ENCODE measurements around the gene PF4V1.

The PF4V1 gene

DNA sequence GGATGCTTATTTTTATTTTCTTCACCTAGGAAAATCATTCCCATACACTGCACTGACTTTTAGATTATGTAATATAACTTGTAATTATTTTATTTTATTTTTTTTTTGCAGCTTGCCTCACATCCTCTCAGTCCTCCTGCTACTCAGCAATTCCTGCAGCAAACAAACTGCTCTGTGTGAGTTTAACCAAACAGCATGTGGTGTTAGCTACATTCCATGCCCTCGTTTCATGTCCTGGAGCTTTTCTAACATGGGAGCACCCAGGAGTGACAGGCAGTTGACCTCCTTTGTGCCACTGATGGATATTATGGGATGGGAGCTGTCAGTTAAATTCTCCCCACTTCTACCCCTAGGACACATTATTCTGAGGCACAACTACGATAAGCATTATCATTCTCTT is 40.9 kb downstream of the PF4V1 start:
- no peak overlapping the region for H3K23ac ChIP-seq (ENCODE audit: low read depth, low read length, poor library complexity)
- H3K27me3 ChIP-seq (ENCODE audit: control insufficient read depth in 3 of 3, insufficient read depth in 3 of 3, low read depth in 1 of 3, low read length in 3 of 3) = no peaks in the 10 kb centered on the region
- H3K14ac ChIP-seq (ENCODE audit: low read length) = no peak overlapping the region
- no peak overlapping the region for H2AK5ac ChIP-seq (ENCODE audit: low read depth, low read length)
- no peaks in the 10 kb centered on the region for H3K36me3 ChIP-seq (replicated peaks in 1 of 2; ENCODE audit: control insufficient read depth in 2 of 2, insufficient read depth in 2 of 2, low read length in 2 of 2)
- H2BK5ac ChIP-seq (ENCODE audit: low read length) = no peak overlapping the region
- no peak overlapping the region for H3K9ac ChIP-seq (ENCODE audit: low read depth, low read length, poor library complexity)
- H2AFZ ChIP-seq (ENCODE audit: low read length) = no peak overlapping the region
- H3K4me1 ChIP-seq (ENCODE audit: control insufficient read depth in 2 of 2, insufficient read depth in 1 of 2, low read depth in 1 of 2, low read length in 2 of 2) = peaks cover 0 to 10% of the 10 kb centered on the region in 2 donors
- H3K79me1 ChIP-seq (ENCODE audit: low read depth, low read length) = no peaks in the 10 kb centered on the region
- no peaks in the 10 kb centered on the region for H3K9me3 ChIP-seq (replicated peaks in 1 of 2; ENCODE audit: control insufficient read depth in 2 of 2, insufficient read depth in 1 of 2, low read depth in 1 of 2, low read length in 2 of 2)
- no peak overlapping the region for H3K4me3 ChIP-seq (ENCODE audit: low read length in 2 of 2)
- H4K91ac ChIP-seq (ENCODE audit: low read depth, low read length, poor library complexity) = no peak overlapping the region
- no peak overlapping the region for H3K4ac ChIP-seq (ENCODE audit: low read length)
- H2BK15ac ChIP-seq (ENCODE audit: low read length) = no peak overlapping the region
- no peak overlapping the region for H4K8ac ChIP-seq (ENCODE audit: low read depth, low read length)
- H3K18ac ChIP-seq (ENCODE audit: low read length) = no peak overlapping the region
- no peak overlapping the region for H2BK12ac ChIP-seq (ENCODE audit: low read length)
- DNase-seq (ENCODE audit: low spot score) = no peak
- H3K4me2 ChIP-seq (ENCODE audit: insufficient read depth, low read length, poor library complexity, severe bottlenecking) = no peak overlapping the region
- no peak overlapping the region for H3K27ac ChIP-seq (replicated peaks; ENCODE audit: low read length)
- no CpG with 5 or more reads among the region's 2 CpGs for WGBS, 2 donors (ENCODE audit: extremely low coverage in 2 of 2, insufficient read length in 2 of 2, insufficient replicate concordance in 1 of 2)
- no peak overlapping the region for H2BK120ac ChIP-seq (ENCODE audit: low read depth, low read length)

DNA sequence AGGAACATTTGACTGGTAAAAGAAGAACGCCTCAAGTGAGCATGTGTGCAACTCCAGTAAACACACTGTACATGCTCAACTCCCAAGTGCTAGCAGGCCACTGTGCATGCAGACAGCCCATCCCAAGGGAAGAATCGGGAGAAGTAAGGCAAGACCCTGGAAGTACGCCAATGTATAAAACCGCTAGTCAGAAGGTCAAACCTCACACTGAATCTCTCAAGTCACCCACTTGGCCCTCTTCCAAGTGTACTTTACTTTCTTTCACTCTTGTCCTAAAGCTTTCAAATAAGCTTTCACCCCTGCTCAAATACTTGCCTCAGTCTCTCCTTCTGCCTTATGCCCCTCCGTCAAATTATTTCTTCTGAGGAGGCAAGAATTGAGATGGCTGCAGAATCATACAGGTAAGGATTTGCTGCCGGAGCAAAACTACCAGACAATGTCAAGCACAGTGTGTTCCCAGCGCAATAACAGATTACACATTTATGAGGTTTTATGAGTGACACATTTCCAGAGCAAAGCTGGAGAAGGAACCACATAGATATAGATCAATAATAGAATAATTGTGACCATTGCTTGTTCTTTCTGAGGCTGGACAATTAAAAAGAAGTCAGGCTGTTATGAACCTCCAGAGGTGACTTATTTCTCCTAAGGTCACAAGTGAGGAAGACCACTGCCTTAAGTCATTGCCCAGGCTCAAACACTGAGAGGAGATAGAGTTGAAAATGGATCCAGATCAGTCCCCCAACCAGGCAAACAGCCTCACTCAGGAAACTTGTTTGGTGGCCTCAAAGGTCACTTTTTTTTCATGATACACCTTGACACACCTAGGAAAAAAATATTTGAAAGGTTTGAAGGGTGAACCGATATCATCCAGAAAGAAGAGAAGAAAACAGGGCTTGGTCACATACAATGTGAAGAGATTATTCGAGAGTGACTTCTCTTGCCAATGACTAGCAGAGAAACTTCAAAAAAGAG is 42.4 kb downstream of the PF4V1 start:
- Histone ChIP-seq H3K4ac (ENCODE audit: low read length) (no peak overlapping the region), H4K8ac (ENCODE audit: low read depth, low read length) (no peak overlapping the region), H3K36me3 (replicated peaks in 1 of 2; ENCODE audit: control insufficient read depth in 2 of 2, insufficient read depth in 2 of 2, low read length in 2 of 2) (no peaks in the 10 kb centered on the region), H3K4me1 (ENCODE audit: control insufficient read depth in 2 of 2, insufficient read depth in 1 of 2, low read depth in 1 of 2, low read length in 2 of 2) (peaks cover 0 to 10% of the 10 kb centered on the region in 2 donors), H3K14ac (ENCODE audit: low read length) (no peak overlapping the region), H3K4me3 (ENCODE audit: low read length in 2 of 2) (no peak overlapping the region), H3K9ac (ENCODE audit: low read depth, low read length, poor library complexity) (no peak overlapping the region), H3K23ac (ENCODE audit: low read depth, low read length, poor library complexity) (no peak overlapping the region), H4K91ac (ENCODE audit: low read depth, low read length, poor library complexity) (no peak overlapping the region), H2AK5ac (ENCODE audit: low read depth, low read length) (no peak overlapping the region), H3K27ac (replicated peaks; ENCODE audit: low read length) (no peak overlapping the region), H2BK12ac (ENCODE audit: low read length) (no peak overlapping the region), H2BK5ac (ENCODE audit: low read length) (no peak overlapping the region), H2BK15ac (ENCODE audit: low read length) (no peak overlapping the region), H3K9me3 (replicated peaks in 1 of 2; ENCODE audit: control insufficient read depth in 2 of 2, insufficient read depth in 1 of 2, low read depth in 1 of 2, low read length in 2 of 2) (no peaks in the 10 kb centered on the region), H3K4me2 (ENCODE audit: insufficient read depth, low read length, poor library complexity, severe bottlenecking) (no peak overlapping the region), H3K18ac (ENCODE audit: low read length) (no peak overlapping the region), H2AFZ (ENCODE audit: low read length) (no peak overlapping the region), H3K79me1 (ENCODE audit: low read depth, low read length) (no peaks in the 10 kb centered on the region), H3K27me3 (ENCODE audit: control insufficient read depth in 3 of 3, insufficient read depth in 3 of 3, low read depth in 1 of 3, low read length in 3 of 3) (no peaks in the 10 kb centered on the region), H2BK120ac (ENCODE audit: low read depth, low read length) (no peak overlapping the region)
- WGBS, 2 donors (ENCODE audit: extremely low coverage in 2 of 2, insufficient read length in 2 of 2, insufficient replicate concordance in 1 of 2) = no CpG with 5 or more reads among the region's 9 CpGs
- DNase-seq (ENCODE audit: low spot score) = no peak

DNA sequence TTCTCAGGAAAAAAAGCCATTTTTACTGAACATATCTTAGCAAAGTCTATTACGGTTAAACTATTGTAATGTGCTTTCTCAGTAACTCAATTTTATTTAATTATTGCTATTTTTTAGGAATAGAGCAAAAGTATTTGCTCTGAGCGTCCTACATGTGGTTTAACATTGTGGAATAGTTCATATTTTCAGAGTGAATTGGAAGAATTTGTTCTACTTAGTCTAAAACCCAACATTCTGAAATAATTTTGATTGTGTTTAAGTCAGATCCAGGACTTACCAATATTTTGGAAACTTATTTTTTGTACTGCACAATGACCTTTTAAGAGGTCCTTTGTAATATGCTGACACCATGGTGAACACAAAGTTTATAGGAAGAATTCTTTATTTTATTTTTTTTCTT is 43.3 kb downstream of the PF4V1 start:
- no peak for DNase-seq (ENCODE audit: low spot score)
- no peak overlapping the region for H3K4ac ChIP-seq (ENCODE audit: low read length)
- no peaks in the 10 kb centered on the region for H3K79me1 ChIP-seq (ENCODE audit: low read depth, low read length)
- H3K9ac ChIP-seq (ENCODE audit: low read depth, low read length, poor library complexity) = no peak overlapping the region
- H2AFZ ChIP-seq (ENCODE audit: low read length) = no peak overlapping the region
- no peak overlapping the region for H2BK5ac ChIP-seq (ENCODE audit: low read length)
- no peaks in the 10 kb centered on the region for H3K27me3 ChIP-seq (ENCODE audit: control insufficient read depth in 3 of 3, insufficient read depth in 3 of 3, low read depth in 1 of 3, low read length in 3 of 3)
- no peak overlapping the region for H2BK120ac ChIP-seq (ENCODE audit: low read depth, low read length)
- no peak overlapping the region for H3K18ac ChIP-seq (ENCODE audit: low read length)
- no peak overlapping the region for H4K8ac ChIP-seq (ENCODE audit: low read depth, low read length)
- no CpG with 5 or more reads among the region's 2 CpGs for WGBS, 2 donors (ENCODE audit: extremely low coverage in 2 of 2, insufficient read length in 2 of 2, insufficient replicate concordance in 1 of 2)
- no peaks in the 10 kb centered on the region for H3K9me3 ChIP-seq (replicated peaks in 1 of 2; ENCODE audit: control insufficient read depth in 2 of 2, insufficient read depth in 1 of 2, low read depth in 1 of 2, low read length in 2 of 2)
- H3K4me3 ChIP-seq (ENCODE audit: low read length in 2 of 2) = no peak overlapping the region
- H2BK12ac ChIP-seq (ENCODE audit: low read length) = no peak overlapping the region
- no peak overlapping the region for H3K23ac ChIP-seq (ENCODE audit: low read depth, low read length, poor library complexity)
- no peak overlapping the region for H2AK5ac ChIP-seq (ENCODE audit: low read depth, low read length)
- H3K27ac ChIP-seq (replicated peaks; ENCODE audit: low read length) = no peak overlapping the region
- H2BK15ac ChIP-seq (ENCODE audit: low read length) = no peak overlapping the region
- H3K14ac ChIP-seq (ENCODE audit: low read length) = no peak overlapping the region
- H3K36me3 ChIP-seq (replicated peaks in 1 of 2; ENCODE audit: control insufficient read depth in 2 of 2, insufficient read depth in 2 of 2, low read length in 2 of 2) = no peaks in the 10 kb centered on the region
- peaks cover 0 to 10% of the 10 kb centered on the region in 2 donors for H3K4me1 ChIP-seq (ENCODE audit: control insufficient read depth in 2 of 2, insufficient read depth in 1 of 2, low read depth in 1 of 2, low read length in 2 of 2)
- no peak overlapping the region for H3K4me2 ChIP-seq (ENCODE audit: insufficient read depth, low read length, poor library complexity, severe bottlenecking)
- no peak overlapping the region for H4K91ac ChIP-seq (ENCODE audit: low read depth, low read length, poor library complexity)

DNA sequence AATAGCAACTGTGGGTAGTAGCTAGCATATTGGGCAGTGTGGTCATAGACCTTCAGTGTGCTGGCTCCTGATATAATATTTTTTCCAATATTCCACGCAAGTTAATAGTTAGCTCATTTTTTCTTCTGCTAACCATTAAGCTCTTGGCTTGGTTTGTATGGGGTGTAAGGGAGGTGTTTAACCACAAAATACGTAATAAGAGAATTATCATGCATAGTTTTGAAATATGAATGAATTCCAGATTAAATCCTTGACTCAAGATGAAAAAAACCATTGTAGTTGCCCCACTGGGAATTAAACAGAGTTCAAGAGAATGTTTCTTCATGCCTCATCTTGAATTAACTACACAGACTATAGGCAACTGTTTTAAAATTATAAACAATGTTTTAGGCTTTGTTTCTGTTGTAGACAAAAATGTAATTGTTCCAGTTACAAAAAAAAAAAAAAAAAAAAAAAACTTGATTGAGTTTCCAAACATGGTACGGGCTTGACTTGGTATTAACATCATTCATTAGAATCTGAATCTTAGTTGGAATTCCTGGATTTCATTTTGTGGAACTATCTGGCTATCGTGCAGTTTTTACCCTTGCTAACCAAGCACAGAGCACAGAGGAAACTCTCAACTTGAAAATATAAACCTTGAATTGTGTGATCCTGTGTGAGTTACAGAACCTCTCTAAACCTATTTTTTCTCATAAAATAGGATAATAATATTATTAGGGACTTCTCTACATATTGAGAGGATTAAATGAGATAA is 44.5 kb downstream of the PF4V1 start:
- Histone ChIP-seq H3K4ac (ENCODE audit: low read length) (no peak overlapping the region), H3K79me1 (ENCODE audit: low read depth, low read length) (no peaks in the 10 kb centered on the region), H3K36me3 (replicated peaks in 1 of 2; ENCODE audit: control insufficient read depth in 2 of 2, insufficient read depth in 2 of 2, low read length in 2 of 2) (no peaks in the 10 kb centered on the region), H2AK5ac (ENCODE audit: low read depth, low read length) (no peak overlapping the region), H2BK120ac (ENCODE audit: low read depth, low read length) (no peak overlapping the region), H3K27ac (replicated peaks; ENCODE audit: low read length) (no peak overlapping the region), H2BK12ac (ENCODE audit: low read length) (no peak overlapping the region), H3K4me3 (ENCODE audit: low read length in 2 of 2) (no peak overlapping the region), H3K4me2 (ENCODE audit: insufficient read depth, low read length, poor library complexity, severe bottlenecking) (no peak overlapping the region), H3K14ac (ENCODE audit: low read length) (no peak overlapping the region), H4K8ac (ENCODE audit: low read depth, low read length) (no peak overlapping the region), H3K9ac (ENCODE audit: low read depth, low read length, poor library complexity) (no peak overlapping the region), H2AFZ (ENCODE audit: low read length) (no peak overlapping the region), H3K9me3 (replicated peaks in 1 of 2; ENCODE audit: control insufficient read depth in 2 of 2, insufficient read depth in 1 of 2, low read depth in 1 of 2, low read length in 2 of 2) (no peaks in the 10 kb centered on the region), H2BK15ac (ENCODE audit: low read length) (no peak overlapping the region), H3K18ac (ENCODE audit: low read length) (no peak overlapping the region), H3K4me1 (ENCODE audit: control insufficient read depth in 2 of 2, insufficient read depth in 1 of 2, low read depth in 1 of 2, low read length in 2 of 2) (peaks cover 0 to 10% of the 10 kb centered on the region in 2 donors), H3K23ac (ENCODE audit: low read depth, low read length, poor library complexity) (no peak overlapping the region), H2BK5ac (ENCODE audit: low read length) (no peak overlapping the region), H3K27me3 (ENCODE audit: control insufficient read depth in 3 of 3, insufficient read depth in 3 of 3, low read depth in 1 of 3, low read length in 3 of 3) (no peaks in the 10 kb centered on the region), H4K91ac (ENCODE audit: low read depth, low read length, poor library complexity) (no peak overlapping the region)
- WGBS, 2 donors (ENCODE audit: extremely low coverage in 2 of 2, insufficient read length in 2 of 2, insufficient replicate concordance in 1 of 2) = no CpG with 5 or more reads among the region's 4 CpGs
- DNase-seq (ENCODE audit: low spot score) = no peak

Measured in neuronal stem cell (in vitro differentiated cells).